Left lung (tissue), 10 donors: ENCODE measurements around the gene WDR13. TPM values are rescaled to one million over a fixed set of nuclear protein-coding genes. Genes with fewer than 3 reads are reported as not detected.

Experiments used
- ATAC-seq: fragments of 200-7000 bp; cut with Tn5 transposase; one replicate; pipeline ENCODE4 v1.9.1; 2020; ENCODE audit warnings: moderate library complexity
- DNase-seq, 4 donors: peaks; one replicate each; pipeline ENCODE4 v3.0.0-alpha.2; 2013 to 2020
- H3K27ac ChIP-seq, 2 donors: fragments of 200-600 bp; sonication (generic) in 1 of 2; one replicate each; pipeline versions ENCODE4 v1.5.0 to v1.8.0; 2020 to 2021
- H3K27me3 ChIP-seq, 2 donors: fragments of 200-600 bp; sonication (generic) in 1 of 2; one replicate each; pipeline versions ENCODE4 v1.5.0 to v1.8.0; 2020 to 2021
- H3K36me3 ChIP-seq, 2 donors: fragments of 200-600 bp; sonication (generic) in 1 of 2; one replicate each; pipeline versions ENCODE4 v1.5.0 to v1.8.0; 2020 to 2021
- H3K4me1 ChIP-seq, 2 donors: fragments of 200-600 bp; one replicate each; pipeline ENCODE4 v1.8.0; 2021
- H3K4me3 ChIP-seq, 2 donors: fragments of 200-600 bp; sonication (generic) in 1 of 2; one replicate each; pipeline versions ENCODE4 v1.5.0 to v1.8.0; 2020 to 2021; ENCODE audit warnings: mild to moderate bottlenecking in 1 of 2
- H3K9me3 ChIP-seq, 2 donors: fragments of 200-600 bp; sonication (generic) in 1 of 2; one replicate each; pipeline versions ENCODE4 v1.5.0 to v1.8.0; 2020 to 2021
- intact Hi-C, 2 donors: fragments of 100-400 bp; cut with DNase I; formaldehyde crosslinking; loops; one replicate each; pipeline versions ENCODE4 v1.11.2 to v1.14.2; 2022
- polyA plus RNA-seq, 6 donors: library from polyadenylated mRNA; unstranded; fragments of 120-200 nt; gene quantifications; one replicate each; pipeline ENCODE4 v1.2.1, GENCODE V29; 2013; ENCODE audit not compliant: insufficient read length in 6 of 6
- total RNA-seq, 2 donors: library from RNA; stranded (reverse); fragmentation: NEBNext Ultra II Directional; extraction: Animal tissue kit (Norgen Biotek cat#: 25700); gene quantifications; one replicate each; pipeline ENCODE4 v1.2.1, GENCODE V29; 2021
- TF ChIP-seq, protein P1 (sequence below), 2 donors: fragments of 200-600 bp; sonication (generic) in 1 of 2; IDR thresholded peaks; one replicate each; pipeline versions ENCODE4 v1.5.0 to v1.8.0; 2021; ENCODE audit warnings: antibody characterized with exemption in 2 of 2
- donor health status: DM: no; HTN: yes; CAD: no.
- donor health status: DM: no; HTN: no; CAD: no.

WDR13 gene
- total and polyA plus RNA-seq, 8 donors, result 97.5 to 145 (median 112) TPM

DNA sequence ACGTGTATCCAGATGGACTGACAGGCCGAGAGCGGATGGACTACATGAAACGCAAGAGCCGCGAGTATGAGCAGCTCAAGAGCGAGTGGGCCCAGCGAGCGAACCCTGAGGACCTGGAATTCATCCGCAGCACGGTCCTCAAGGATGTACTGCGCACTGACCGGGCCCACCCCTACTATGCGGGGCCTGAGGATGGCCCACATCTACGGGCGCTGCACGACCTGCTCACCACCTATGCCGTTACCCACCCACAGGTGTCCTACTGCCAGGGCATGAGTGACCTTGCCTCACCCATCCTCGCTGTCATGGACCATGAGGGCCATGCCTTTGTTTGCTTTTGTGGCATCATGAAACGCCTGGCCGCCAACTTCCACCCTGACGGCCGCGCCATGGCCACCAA lies 37.7 kb upstream of the WDR13 start:
- Histone ChIP-seq H3K27me3 (no peaks in the 10 kb centered on the region), H3K27ac (no peak overlapping the region), H3K4me1 (no peaks in the 10 kb centered on the region), H3K4me3 (no peak overlapping the region), H3K9me3 (no peaks in the 10 kb centered on the region), H3K36me3 (peaks cover 0 to 45% of the 10 kb centered on the region in 2 donors)
- TF ChIP-seq, protein P1, sequence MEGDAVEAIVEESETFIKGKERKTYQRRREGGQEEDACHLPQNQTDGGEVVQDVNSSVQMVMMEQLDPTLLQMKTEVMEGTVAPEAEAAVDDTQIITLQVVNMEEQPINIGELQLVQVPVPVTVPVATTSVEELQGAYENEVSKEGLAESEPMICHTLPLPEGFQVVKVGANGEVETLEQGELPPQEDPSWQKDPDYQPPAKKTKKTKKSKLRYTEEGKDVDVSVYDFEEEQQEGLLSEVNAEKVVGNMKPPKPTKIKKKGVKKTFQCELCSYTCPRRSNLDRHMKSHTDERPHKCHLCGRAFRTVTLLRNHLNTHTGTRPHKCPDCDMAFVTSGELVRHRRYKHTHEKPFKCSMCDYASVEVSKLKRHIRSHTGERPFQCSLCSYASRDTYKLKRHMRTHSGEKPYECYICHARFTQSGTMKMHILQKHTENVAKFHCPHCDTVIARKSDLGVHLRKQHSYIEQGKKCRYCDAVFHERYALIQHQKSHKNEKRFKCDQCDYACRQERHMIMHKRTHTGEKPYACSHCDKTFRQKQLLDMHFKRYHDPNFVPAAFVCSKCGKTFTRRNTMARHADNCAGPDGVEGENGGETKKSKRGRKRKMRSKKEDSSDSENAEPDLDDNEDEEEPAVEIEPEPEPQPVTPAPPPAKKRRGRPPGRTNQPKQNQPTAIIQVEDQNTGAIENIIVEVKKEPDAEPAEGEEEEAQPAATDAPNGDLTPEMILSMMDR (IDR thresholded peaks at IDR 0.05), result no peak
- no peak for DNase-seq
- no peak for ATAC-seq
- intact Hi-C loops, result no loop called here

DNA sequence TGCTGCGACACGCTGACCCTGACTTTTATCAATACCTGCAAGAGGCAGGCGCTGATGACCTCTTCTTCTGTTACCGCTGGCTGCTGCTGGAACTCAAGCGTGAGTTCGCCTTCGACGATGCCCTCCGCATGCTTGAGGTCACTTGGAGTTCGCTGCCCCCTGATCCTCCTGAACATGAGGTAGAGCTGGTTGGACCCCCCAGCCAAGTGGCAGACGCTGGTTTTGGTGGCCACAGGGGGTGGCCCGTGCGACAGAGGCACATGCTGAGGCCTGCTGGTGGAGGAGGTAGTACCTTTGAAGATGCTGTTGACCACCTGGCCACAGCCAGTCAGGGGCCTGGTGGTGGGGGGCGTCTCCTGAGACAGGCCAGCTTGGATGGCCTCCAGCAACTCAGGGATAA lies 37.2 kb upstream of the WDR13 start:
- TF ChIP-seq, protein P1 (IDR thresholded peaks at IDR 0.05), result no peak
- H3K27ac ChIP-seq, result no peak overlapping the region
- intact Hi-C loops, result no loop called here
- DNase-seq (no peak), ATAC-seq (no peak)
- no peaks in the 10 kb centered on the region for H3K27me3 ChIP-seq
- no peak overlapping the region for H3K4me3 ChIP-seq
- H3K9me3 ChIP-seq, result no peaks in the 10 kb centered on the region
- no peaks in the 10 kb centered on the region for H3K4me1 ChIP-seq
- H3K36me3 ChIP-seq, result peaks cover 0 to 45% of the 10 kb centered on the region in 2 donors

DNA sequence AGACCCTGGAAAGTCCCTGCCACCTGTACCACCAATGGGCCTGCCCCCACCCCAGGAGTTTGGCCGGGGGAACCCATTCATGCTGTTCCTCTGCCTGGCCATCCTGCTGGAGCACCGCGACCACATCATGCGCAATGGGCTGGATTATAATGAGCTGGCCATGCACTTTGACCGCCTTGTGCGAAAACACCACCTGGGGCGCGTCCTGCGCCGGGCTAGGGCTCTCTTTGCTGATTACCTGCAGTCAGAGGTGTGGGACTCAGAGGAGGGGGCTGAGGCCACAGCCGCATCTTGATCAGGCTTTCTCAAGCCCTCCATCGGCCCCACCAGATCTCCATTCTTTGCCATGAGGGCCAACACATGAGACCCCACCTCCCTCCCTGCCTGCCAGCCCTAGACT lies 36.6 kb upstream of the WDR13 start:
- Histone ChIP-seq H3K4me3 (no peak overlapping the region), H3K27ac (no peak overlapping the region), H3K4me1 (no peaks in the 10 kb centered on the region), H3K9me3 (no peaks in the 10 kb centered on the region), H3K27me3 (no peaks in the 10 kb centered on the region), H3K36me3 (peaks cover 0 to 38% of the 10 kb centered on the region in 2 donors)
- no peak for ATAC-seq
- no peak for DNase-seq
- TF ChIP-seq, protein P1 (IDR thresholded peaks at IDR 0.05), result no peak
- intact Hi-C loops, result no loop called here

DNA sequence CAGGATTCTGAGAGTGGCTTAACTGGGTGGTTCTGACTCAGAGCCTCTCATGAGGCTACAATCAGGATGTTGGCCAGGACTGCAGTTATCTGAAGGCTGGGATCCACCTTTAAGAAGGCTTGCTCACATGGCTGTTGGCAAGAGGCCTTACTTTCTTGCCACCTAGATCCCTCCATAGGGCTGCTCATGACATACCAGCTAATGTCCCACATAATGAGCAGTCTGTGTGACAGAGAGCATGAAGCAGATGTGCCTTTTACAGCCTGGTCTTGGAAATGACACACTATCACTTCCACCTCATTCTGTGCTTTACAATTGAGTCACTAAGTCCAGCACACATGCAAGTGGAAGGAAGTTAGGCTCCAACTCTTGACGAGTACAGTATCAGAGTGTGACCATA lies 27.3 kb upstream of the WDR13 start:
- H3K4me1 ChIP-seq, result no peaks in the 10 kb centered on the region
- TF ChIP-seq, protein P1 (IDR thresholded peaks at IDR 0.05), result no peak
- no peak overlapping the region for H3K27ac ChIP-seq
- no peak overlapping the region for H3K4me3 ChIP-seq
- intact Hi-C loops, result no loop called here
- H3K36me3 ChIP-seq, result no peaks in the 10 kb centered on the region
- no peaks in the 10 kb centered on the region for H3K9me3 ChIP-seq
- no peak for ATAC-seq
- no peak for DNase-seq
- no peaks in the 10 kb centered on the region for H3K27me3 ChIP-seq

DNA sequence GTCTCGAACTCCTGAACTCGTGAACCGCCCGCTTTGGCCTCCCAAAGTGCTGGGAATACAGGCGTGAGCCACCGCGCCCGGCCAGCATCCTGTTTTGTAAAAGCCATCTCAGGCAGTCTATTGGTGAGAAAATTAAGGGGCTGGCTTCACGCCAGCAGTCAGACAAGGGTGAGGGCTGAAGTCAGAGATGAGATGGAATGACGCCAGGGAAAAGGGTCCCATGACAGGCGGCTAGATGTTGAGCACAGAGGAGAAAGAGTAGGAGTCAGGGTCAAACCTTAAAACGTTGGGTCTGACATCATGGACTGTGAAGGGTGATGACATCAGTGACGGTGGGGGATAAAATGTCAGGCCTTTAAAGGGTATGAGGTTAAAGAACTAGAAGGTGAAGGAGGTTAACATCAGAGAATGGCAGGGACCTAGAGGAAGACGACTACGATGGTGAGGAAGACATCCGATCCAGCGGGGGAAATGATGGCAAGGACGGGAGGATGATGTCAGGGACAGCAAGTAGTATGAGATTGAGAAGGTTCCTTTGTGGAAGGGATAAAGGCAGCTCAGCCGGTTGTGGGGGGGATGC lies 23.5 kb upstream of the WDR13 start:
- Histone ChIP-seq H3K27ac (peak overlapping the region; percentile 98), H3K36me3 (peaks cover 0 to 37% of the 10 kb centered on the region in 2 donors), H3K4me3 (peak overlapping the region; percentile 62 to 64), H3K4me1 (peaks cover 0 to 26% of the 10 kb centered on the region in 2 donors), H3K27me3 (no peaks in the 10 kb centered on the region), H3K9me3 (no peaks in the 10 kb centered on the region)
- no peak for ATAC-seq
- DNase-seq, result peak in 2 of 4 donors; percentile 36 to 51
- TF ChIP-seq, protein P1 (IDR thresholded peaks at IDR 0.05), result no peak
- intact Hi-C loops, result no loop called here
